SK-N-SH (cell line): ENCODE data around the gene RAB8B. TPM values are rescaled to one million over a fixed set of nuclear protein-coding genes. Genes with fewer than 3 reads are reported as not detected.

ENCODE experiments used
- CTCF ChIA-PET: fragments of 300-600, 350-600 bp; formaldehyde crosslinking; extraction: SDS; loops from one replicate; lab custom pipeline; 2021; lab: Yijun Ruan, JAX
- POLR2A ChIA-PET: fragments of 350-600 bp; sonication (Branson Sonifier 250); formaldehyde crosslinking; extraction: SDS; loops from one replicate; lab custom pipeline; 2020; ENCODE audit warnings: antibody characterized with exemption, inconsistent platforms; lab: Yijun Ruan, JAX
- DNase-seq: peaks from one replicate; pipeline ENCODE4 v3.0.0; 2012
- H2AFZ ChIP-seq: fragments of 200-600 bp; sonication (generic); 2 replicates; pipeline ENCODE4 v1.8.1; 2016; ENCODE audit warnings: antibody characterized with exemption, mild to moderate bottlenecking, low read depth
- H3F3A ChIP-seq: fragments of 200-600 bp; sonication (generic); replicated peaks from 2 replicates; pipeline ENCODE3; 2016; ENCODE audit warnings: antibody characterized with exemption, mild to moderate bottlenecking; ENCODE audit not compliant: insufficient read depth
- H3K27ac ChIP-seq, 2 experiments: fragments of 200-500 bp in 1 of 2; fragments of 200-600 bp in 1 of 2; sonication (Bioruptor generic) in 1 of 2; sonication (generic), shearing (Covaris generic) in 1 of 2; 2 replicates each; pipeline versions ENCODE4 v1.5.1 to v1.6.1; 2014 to 2016; ENCODE audit warnings: low read depth in 2 of 2, inconsistent platforms in 1 of 2, low read length in 1 of 2, mild to moderate bottlenecking in 1 of 2, mixed read lengths in 1 of 2
- H3K27me3 ChIP-seq: fragments of 200-600 bp; sonication (generic), shearing (Covaris generic); 2 replicates; pipeline ENCODE4 v1.6.1; 2016; ENCODE audit warnings: mixed run types; ENCODE audit not compliant: insufficient read depth
- H3K36me3 ChIP-seq, 2 experiments: fragments of 200-500 bp in 1 of 2; fragments of 200-600 bp in 1 of 2; sonication (Bioruptor generic) in 1 of 2; sonication (generic) in 1 of 2; replicated peaks in 1 of 2; 2 replicates each; pipeline versions ENCODE3 to v1.5.1; 2014 to 2016; ENCODE audit warnings: low read length in 1 of 2, mild to moderate bottlenecking in 1 of 2; ENCODE audit not compliant: insufficient read depth in 2 of 2, control insufficient read depth in 1 of 2
- H3K4me1 ChIP-seq, 2 experiments: fragments of 200-500 bp in 1 of 2; fragments of 200-600 bp in 1 of 2; sonication (Bioruptor generic) in 1 of 2; sonication (generic), shearing (Covaris generic) in 1 of 2; 2 replicates each; pipeline versions ENCODE4 v1.5.1 to v1.6.1; 2014 to 2016; ENCODE audit warnings: low read depth in 1 of 2, low read length in 1 of 2, mixed run types in 1 of 2; ENCODE audit not compliant: insufficient read depth in 2 of 2, control insufficient read depth in 1 of 2
- H3K4me2 ChIP-seq: fragments of 200-600 bp; sonication (generic), shearing (Covaris generic); 2 replicates; pipeline ENCODE4 v1.6.1; 2017; ENCODE audit warnings: mixed run types
- H3K4me3 ChIP-seq, 2 experiments: fragments of 200-500 bp in 1 of 2; fragments of 200-600 bp in 1 of 2; sonication (Bioruptor generic) in 1 of 2; sonication (generic), shearing (Covaris generic) in 1 of 2; 2 replicates each; pipeline versions ENCODE4 v1.5.1 to v1.8.1; 2014 to 2016; ENCODE audit warnings: low read depth in 2 of 2, inconsistent platforms in 1 of 2, low read length in 1 of 2, mild to moderate bottlenecking in 1 of 2, mixed read lengths in 1 of 2, moderate library complexity in 1 of 2
- H3K79me2 ChIP-seq: fragments of 200-600 bp; sonication (generic); 2 replicates; pipeline ENCODE4 v1.8.1; 2017; ENCODE audit warnings: mild to moderate bottlenecking; ENCODE audit not compliant: insufficient read depth
- H3K9ac ChIP-seq: fragments of 200-600 bp; sonication (generic); 2 replicates; pipeline ENCODE4 v1.6.1; 2017; ENCODE audit warnings: mixed run types
- H3K9me2 ChIP-seq: fragments of 200-600 bp; sonication (generic); 2 replicates; pipeline ENCODE4 v1.6.1; 2017; ENCODE audit warnings: mixed run types
- H3K9me3 ChIP-seq: fragments of 200-600 bp; sonication (generic); 2 replicates; pipeline ENCODE4 v1.6.1; 2017; ENCODE audit warnings: mixed run types, mild to moderate bottlenecking, moderate library complexity
- H4K20me1 ChIP-seq: fragments of 200-600 bp; sonication (generic); 2 replicates; pipeline ENCODE4 v1.6.1; 2017; ENCODE audit warnings: mild to moderate bottlenecking, mixed run types; ENCODE audit not compliant: insufficient read depth
- CHD2 ChIP-seq: fragments of 150-350 bp; IDR thresholded peaks from 2 replicates; pipeline ENCODE4 v1.6.1; 2018; ENCODE audit warnings: low read length; ENCODE audit not compliant: partially characterized antibody
- CTCF ChIP-seq: fragments of 200-600 bp; sonication (generic); IDR thresholded peaks from 2 replicates; pipeline ENCODE4 v1.6.1; 2017; ENCODE audit warnings: antibody characterized with exemption, mild to moderate bottlenecking, moderate library complexity
- ELF1 ChIP-seq: IDR thresholded peaks from 2 replicates; pipeline ENCODE4 v1.4.0; 2012
- EZH2phosphoT487 ChIP-seq: fragments of 200-600 bp; sonication (generic); IDR thresholded peaks from 2 replicates; pipeline ENCODE4 v1.6.1; 2017; ENCODE audit warnings: low read depth, mixed run types, mild to moderate bottlenecking, antibody characterized with exemption, moderate library complexity, borderline replicate concordance
- FOSL2 ChIP-seq: IDR thresholded peaks from 2 replicates; pipeline ENCODE4 v1.4.0; 2012; ENCODE audit warnings: low read depth, mild to moderate bottlenecking, moderate library complexity, borderline replicate concordance
- FOXJ3 ChIP-seq: sonication (generic); formaldehyde crosslinking; IDR thresholded peaks from 2 replicates; pipeline ENCODE4 v1.5.1; 2020; ENCODE audit warnings: mild to moderate bottlenecking, missing genetic modification reagents
- GATA2 ChIP-seq: sonication (generic); formaldehyde crosslinking; IDR thresholded peaks from 2 replicates; pipeline ENCODE4 v1.5.0; 2020; ENCODE audit warnings: mild to moderate bottlenecking, missing genetic modification reagents
- JUND ChIP-seq: IDR thresholded peaks from 2 replicates; pipeline ENCODE4 v1.4.0; 2012
- MEF2A ChIP-seq: IDR thresholded peaks from 2 replicates; pipeline ENCODE4 v1.4.0; 2012; ENCODE audit warnings: low read depth, borderline replicate concordance
- POLR2AphosphoS5 ChIP-seq: IDR thresholded peaks from 2 replicates; pipeline ENCODE4 v1.6.1; 2012; ENCODE audit warnings: low read depth, low read length
- RAD21 ChIP-seq: IDR thresholded peaks from 2 replicates; pipeline ENCODE4 v1.6.1; 2012; ENCODE audit warnings: mild to moderate bottlenecking, low read length
- RFX5 ChIP-seq: IDR thresholded peaks from 2 replicates; pipeline ENCODE4 v1.6.1; 2012; ENCODE audit warnings: mild to moderate bottlenecking, improper control_type of control experiment, low read length
- RXRA ChIP-seq: IDR thresholded peaks from 2 replicates; pipeline ENCODE4 v1.4.0; 2012; ENCODE audit warnings: low read depth, mild to moderate bottlenecking, borderline replicate concordance
- SMC3 ChIP-seq: IDR thresholded peaks from 2 replicates; pipeline ENCODE4 v1.6.1; 2012; ENCODE audit warnings: low read depth, low read length, improper control_type of control experiment
- TAF1 ChIP-seq: IDR thresholded peaks from 2 replicates; pipeline ENCODE4 v1.6.1; 2012; ENCODE audit warnings: low read depth, mild to moderate bottlenecking, low read length, moderate library complexity, borderline replicate concordance
- TCF12 ChIP-seq: IDR thresholded peaks from 2 replicates; pipeline ENCODE4 v1.4.0; 2012
- TEAD4 ChIP-seq: IDR thresholded peaks from 2 replicates; pipeline ENCODE4 v1.4.0; 2012; ENCODE audit warnings: mild to moderate bottlenecking, borderline replicate concordance; ENCODE audit not compliant: insufficient read depth
- USF2 ChIP-seq: fragments of 150-350 bp; IDR thresholded peaks from 2 replicates; pipeline ENCODE4 v1.6.1; 2017; ENCODE audit warnings: antibody characterized with exemption, low read length, low read depth, borderline replicate concordance
- YY1 ChIP-seq: IDR thresholded peaks from 2 replicates; pipeline ENCODE4 v1.4.0; 2012; ENCODE audit warnings: low read depth, mild to moderate bottlenecking
- WGBS: methylation state at CpG from one replicate; pipeline ENCODE4 v1.1.6; 2017; ENCODE audit warnings: low lambda C conversion rate; 5-methylcytosine and 5-hydroxymethylcytosine counted together
- polyA plus RNA-seq, 3 experiments: library from polyadenylated mRNA; depleted of rRNA; stranded (reverse); fragments of >200 nt; gene quantifications; 2 replicates each; pipeline ENCODE4 v1.2.3, GENCODE V29; 2012

Gene RAB8B
- polyA plus RNA-seq, 1 of the 3 experiments (the other 2 are of a cell fraction), result 5.4 TPM

- TF ChIP-seq RXRA (no peak), RFX5 (no peak), USF2 (no peak), GATA2 (CRISPR knock-in tag) (no peak), ELF1 (no peak), TEAD4 (no peak), CTCF (no peak), RAD21 (no peak), JUND (no peak), EZH2phosphoT487 (no peak), SMC3 (no peak), TAF1 (no peak), FOXJ3 (CRISPR knock-in tag) (no peak), POLR2AphosphoS5 (no peak), MEF2A (no peak), FOSL2 (no peak), CHD2 (no peak), YY1 (no peak), TCF12 (no peak)
- 100% methylated on average over 1 of the region's 1 CpG for WGBS
- Histone ChIP-seq H3K4me2 (no peak overlapping the region), H3K9ac (no peak overlapping the region), H3K36me3 (peaks cover 0 to 18% of the 10 kb centered on the region in 2 experiments), H3K9me3 (no peaks in the 10 kb centered on the region), H3K9me2 (no peaks in the 10 kb centered on the region), H3K4me1 (peaks cover 0 to 4% of the 10 kb centered on the region in 2 experiments; a peak in 1 of 4 replicates), H2AFZ (no peak overlapping the region), H3F3A (peaks cover 6% of the 10 kb centered on the region), H3K27me3 (no peaks in the 10 kb centered on the region), H3K27ac (no peak overlapping the region), H3K4me3 (no peak overlapping the region), H4K20me1 (no peaks in the 10 kb centered on the region), H3K79me2 (peaks cover 21% of the 10 kb centered on the region)
- DNase-seq, result no peak
- ChIA-PET CTCF (no interaction called here), POLR2A (no interaction called here)
These were observed 54.4 kb downstream of the RAB8B start for GRCh38 chr15:63243776-63244175.
